Nucleus accumbens (tissue), 56 donors: ENCODE data around the gene SLC25A45.
A peak's percentile ranks its signal among the peaks of the same experiment; 100 is the strongest.

Source experiments
- DNase-seq, 56 donors: peaks; one replicate each; lab custom pipeline; 2025; lab: John Stamatoyannopoulos, UW

The SLC25A45 gene, protein sequence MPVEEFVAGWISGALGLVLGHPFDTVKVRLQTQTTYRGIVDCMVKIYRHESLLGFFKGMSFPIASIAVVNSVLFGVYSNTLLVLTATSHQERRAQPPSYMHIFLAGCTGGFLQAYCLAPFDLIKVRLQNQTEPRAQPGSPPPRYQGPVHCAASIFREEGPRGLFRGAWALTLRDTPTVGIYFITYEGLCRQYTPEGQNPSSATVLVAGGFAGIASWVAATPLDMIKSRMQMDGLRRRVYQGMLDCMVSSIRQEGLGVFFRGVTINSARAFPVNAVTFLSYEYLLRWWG

GRCh38 chr11:65382033-65382803 lies at the start of gene SLC25A45:
Gene SLC25A45 (minus strand): TSS chr11:65382646. CDS start chr11:65381951, 695 bp downstream.
- DNase-seq, result peak; percentile 45 to 95 (median 85)

DNA sequence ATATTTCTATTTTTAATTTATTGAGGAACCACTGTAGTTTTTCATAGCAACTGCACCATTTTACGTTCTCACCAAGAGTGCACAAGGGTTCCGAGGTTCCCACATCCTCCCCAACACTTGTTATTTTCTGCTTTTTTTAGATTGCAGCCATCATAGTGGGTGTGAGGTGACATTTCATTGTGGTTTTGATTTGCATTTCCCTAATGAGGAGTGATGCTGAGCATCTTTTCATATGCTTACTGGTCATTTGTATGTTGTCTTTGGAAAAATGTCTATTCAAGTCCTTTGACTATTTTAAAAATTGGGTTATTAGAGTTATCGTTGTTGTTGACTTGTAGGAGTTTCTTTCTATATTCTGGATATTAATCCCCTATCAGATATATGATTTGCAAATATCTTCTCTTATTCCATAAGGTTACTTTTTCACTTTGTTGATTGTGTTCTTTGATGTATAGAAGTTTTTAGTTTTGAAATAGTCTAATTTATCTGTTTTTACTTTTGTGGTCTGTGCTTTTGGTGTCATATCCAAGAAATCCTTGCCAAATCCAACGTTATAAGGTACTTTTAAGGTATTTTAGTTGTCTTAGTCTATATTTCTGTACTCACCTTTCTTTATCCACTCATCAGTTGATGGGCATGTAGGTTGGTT lies 49.1 kb upstream of the SLC25A45 start:
- DNase-seq, result no peak

DNA sequence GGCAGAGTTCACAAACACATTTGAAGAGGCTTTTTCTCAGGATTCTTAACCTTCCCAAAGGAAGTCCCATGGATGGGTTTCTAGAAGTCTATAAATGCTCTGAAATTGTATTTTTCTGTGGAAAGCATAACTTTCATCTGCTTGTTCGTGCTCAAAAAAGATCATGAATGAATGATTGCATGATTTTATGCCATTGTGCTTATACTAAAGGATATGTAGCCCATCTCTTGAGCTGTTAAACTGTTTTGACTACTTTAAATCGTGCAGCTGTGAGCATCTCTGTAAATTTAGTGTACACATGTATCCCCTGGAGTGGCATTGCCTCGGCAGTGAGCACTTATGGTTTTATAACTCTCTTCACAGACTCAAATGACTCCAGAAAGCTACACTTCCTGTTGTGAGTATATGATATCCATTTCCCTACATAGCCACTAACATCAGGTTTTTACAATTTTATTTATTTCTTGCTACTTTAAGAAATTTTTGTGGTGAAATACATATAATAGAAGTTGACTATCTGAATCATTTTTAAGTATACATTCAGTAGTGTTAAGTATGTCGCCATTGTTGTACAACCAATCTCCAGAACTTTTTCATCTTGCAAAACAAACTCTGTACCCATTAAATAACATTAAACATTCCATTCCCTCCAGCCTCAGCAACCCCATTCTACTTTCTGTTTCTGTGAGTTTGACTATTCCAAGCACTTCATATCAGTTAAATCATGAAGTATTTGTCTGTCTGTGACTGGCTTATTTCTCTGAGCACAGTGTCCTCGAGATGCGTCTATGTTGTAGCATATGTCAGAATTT lies 48.2 kb upstream of the SLC25A45 start:
- no peak for DNase-seq

DNA sequence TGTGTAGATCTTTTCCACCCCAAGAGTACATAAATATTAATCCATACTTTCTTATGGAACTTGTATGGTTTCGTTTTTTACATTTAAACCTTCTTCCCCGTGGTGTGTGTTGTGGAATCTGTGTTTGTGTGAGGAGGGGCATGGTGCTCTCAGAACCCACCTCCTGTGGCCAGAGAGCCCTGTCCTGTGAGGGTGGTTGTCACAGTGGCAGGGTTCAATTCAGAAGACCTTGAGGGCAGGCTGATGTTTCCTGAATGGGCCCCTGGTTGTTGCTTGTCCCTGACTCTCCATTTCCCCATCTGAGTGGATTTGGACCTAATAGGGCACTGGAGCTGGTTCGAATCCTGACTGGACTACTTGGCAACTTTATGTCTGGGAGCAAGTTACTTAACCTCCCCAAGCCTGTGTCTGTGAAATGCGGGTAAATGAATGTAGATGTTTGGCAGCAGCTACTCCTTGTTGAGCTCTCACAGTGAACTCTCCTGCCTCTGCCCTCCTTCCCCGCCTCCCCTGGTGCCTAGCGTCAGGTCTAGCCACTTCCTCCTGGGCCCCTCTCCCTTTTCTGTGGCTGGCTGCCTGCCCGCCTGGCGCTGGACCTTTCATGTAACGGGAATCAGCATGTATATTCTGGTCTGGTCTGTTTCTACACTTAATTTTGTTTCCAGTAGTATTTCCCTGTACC lies 47.4 kb upstream of the SLC25A45 start:
- DNase-seq, result peak in 11 of 56 donors; percentile 28 to 70 (median 47)

- DNase-seq, result peak in 2 of 56 donors; percentile 13 to 29
These were observed 46.7 kb upstream of the SLC25A45 start for GRCh38 chr11:65429068-65429681.

GRCh38 chr11:65428578-65429067 lies 46.2 kb upstream of the SLC25A45 start:
- DNase-seq, result no peak

DNA sequence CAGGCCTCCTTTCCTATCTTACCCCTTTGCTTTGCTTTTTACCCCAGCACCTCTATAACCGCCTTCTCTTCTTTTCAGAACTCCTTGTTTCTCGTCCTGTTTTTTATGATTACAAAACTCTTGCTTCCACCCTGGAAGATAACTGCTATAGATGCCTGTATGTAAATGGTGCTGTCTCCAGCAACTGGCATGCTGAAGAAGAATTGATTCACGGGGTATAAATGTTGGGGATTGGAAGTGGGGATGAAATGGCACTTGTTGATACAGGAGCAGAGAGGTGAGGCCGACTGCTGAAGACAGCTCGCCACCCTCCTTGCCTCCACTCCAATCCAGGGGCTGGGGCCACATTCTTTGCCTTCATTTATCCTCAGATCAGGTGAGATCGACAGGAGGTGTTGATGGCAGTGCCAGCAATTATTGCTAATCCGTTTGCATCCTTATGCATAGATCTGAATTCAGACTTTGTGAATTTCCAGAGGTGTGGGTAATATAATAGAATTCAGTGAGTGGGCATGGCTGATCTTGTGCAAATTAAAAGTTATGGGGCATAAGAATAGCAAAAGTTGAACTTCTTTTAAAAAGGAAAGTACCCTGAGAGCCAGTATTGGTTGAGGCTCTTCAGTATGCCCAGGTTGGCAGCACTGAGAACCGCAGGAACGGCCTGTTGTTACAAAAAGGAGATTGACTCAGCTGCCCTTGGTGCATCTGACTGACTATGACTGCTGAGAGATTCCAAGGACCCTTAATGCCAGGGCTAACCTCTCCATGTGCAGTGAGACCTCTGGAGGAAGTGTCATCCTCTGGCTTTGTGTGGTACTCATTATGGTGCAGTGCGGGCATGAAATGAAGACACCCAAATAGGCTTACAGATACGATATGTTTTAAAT lies 45.5 kb upstream of the SLC25A45 start:
- peak in 3 of 56 donors; percentile 37 to 59 (median 55) for DNase-seq

- DNase-seq, result peak in 14 of 56 donors; percentile 28 to 77 (median 50)
These were observed 44.6 kb upstream of the SLC25A45 start for GRCh38 chr11:65426839-65427690.

DNA sequence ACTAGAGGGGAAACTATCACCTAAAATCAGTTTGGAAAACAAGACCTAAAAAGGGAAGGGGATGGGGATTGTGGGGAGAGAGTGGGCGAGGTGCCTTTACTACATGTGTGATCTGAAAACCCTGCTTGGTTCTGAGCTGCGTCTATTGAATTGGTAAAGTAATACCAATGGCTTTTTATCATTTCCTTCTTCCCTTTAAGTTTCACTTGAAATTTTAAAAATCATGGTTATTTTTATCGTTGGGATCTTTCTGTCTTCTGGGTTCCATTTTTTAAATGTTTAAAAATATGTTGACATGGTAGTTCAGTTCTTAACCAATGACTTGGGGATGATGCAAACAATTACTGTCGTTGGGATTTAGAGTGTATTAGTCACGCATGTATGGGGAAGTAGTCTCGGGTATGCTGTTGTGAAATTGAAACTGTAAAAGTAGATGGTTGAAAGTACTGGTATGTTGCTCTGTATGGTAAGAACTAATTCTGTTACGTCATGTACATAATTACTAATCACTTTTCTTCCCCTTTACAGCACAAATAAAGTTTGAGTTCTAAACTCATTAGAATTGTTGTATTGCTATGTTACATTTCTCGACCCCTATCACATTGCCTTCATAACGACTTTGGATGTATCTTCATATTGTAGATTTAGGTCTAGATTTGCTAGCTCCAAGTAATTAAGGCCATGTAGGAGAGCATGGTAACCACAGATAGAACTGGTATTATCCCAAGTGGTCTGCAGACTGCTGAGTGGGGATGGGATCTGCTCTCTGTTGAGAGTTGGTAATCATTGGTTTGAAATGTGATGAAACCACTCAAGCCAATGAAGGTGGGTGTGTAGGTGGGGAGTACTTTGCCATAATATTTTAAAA lies 43.8 kb upstream of the SLC25A45 start:
- no peak for DNase-seq

DNA sequence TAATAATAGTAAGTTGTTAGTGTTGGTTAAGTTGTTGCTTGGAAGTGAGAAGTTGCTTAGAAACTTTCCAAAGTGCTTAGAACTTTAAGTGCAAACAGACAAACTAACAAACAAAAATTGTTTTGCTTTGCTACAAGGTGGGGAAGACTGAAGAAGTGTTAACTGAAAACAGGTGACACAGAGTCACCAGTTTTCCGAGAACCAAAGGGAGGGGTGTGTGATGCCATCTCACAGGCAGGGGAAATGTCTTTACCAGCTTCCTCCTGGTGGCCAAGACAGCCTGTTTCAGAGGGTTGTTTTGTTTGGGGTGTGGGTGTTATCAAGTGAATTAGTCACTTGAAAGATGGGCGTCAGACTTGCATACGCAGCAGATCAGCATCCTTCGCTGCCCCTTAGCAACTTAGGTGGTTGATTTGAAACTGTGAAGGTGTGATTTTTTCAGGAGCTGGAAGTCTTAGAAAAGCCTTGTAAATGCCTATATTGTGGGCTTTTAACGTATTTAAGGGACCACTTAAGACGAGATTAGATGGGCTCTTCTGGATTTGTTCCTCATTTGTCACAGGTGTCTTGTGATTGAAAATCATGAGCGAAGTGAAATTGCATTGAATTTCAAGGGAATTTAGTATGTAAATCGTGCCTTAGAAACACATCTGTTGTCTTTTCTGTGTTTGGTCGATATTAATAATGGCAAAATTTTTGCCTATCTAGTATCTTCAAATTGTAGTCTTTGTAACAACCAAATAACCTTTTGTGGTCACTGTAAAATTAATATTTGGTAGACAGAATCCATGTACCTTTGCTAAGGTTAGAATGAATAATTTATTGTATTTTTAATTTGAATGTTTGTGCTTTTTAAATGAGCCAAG lies 42.9 kb upstream of the SLC25A45 start:
- peak in 9 of 56 donors; percentile 22 to 56 (median 33) for DNase-seq

DNA sequence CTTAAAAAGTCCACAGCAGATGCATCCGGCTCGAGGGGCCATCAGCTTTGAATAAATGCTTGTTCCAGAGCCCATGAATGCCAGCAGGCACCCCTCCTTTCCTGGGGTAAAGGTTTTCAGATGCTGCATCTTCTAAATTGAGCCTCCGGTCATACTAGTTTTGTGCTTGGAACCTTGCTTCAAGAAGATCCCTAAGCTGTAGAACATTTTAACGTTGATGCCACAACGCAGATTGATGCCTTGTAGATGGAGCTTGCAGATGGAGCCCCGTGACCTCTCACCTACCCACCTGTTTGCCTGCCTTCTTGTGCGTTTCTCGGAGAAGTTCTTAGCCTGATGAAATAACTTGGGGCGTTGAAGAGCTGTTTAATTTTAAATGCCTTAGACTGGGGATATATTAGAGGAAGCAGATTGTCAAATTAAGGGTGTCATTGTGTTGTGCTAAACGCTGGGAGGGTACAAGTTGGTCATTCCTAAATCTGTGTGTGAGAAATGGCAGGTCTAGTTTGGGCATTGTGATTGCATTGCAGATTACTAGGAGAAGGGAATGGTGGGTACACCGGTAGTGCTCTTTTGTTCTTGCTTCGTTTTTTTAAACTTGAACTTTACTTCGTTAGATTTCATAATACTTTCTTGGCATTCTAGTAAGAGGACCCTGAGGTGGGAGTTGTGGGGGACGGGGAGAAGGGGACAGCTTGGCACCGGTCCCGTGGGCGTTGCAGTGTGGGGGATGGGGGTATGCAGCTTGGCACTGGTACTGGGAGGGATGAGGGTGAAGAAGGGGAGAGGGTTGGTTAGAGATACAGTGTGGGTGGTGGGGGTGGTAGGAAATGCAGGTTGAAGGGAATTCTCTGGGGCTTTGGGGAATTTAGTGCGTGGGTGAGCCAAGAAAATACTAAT lies 42.0 kb upstream of the SLC25A45 start:
- DNase-seq, result peak in 10 of 56 donors; percentile 19 to 60 (median 32)

DNA sequence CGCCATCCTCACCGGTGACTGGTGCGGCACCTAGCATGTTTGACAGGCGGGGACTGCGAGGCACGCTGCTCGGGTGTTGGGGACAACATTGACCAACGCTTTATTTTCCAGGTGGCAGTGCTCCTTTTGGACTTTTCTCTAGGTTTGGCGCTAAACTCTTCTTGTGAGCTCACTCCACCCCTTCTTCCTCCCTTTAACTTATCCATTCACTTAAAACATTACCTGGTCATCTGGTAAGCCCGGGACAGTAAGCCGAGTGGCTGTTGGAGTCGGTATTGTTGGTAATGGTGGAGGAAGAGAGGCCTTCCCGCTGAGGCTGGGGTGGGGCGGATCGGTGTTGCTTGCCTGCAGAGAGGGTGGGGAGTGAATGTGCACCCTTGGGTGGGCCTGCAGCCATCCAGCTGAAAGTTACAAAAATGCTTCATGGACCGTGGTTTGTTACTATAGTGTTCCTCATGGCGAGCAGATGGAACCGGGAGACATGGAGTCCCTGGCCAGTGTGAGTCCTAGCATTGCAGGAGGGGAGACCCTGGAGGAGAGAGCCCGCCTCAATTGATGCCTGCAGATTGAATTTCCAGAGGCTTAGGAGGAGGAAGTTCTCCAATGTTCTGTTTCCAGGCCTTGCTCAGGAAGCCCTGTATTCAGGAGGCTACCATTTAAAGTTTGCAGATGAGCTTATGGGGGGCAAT lies 41.2 kb upstream of the SLC25A45 start:
- peak in 3 of 56 donors; percentile 25 to 43 (median 39) for DNase-seq
